A549 (cell line): ENCODE data around the gene HOMER2. TPM values are rescaled to one million over a fixed set of nuclear protein-coding genes. Genes with fewer than 3 reads are reported as not detected.
A peak's percentile ranks its signal among the peaks of the same experiment; 100 is the strongest.

ENCODE experiments used
- ATAC-seq, 2 experiments: fragments of 200-7000 bp in 1 of 2; fragments of >200 bp in 1 of 2; cut with Nextera tagmentation in 1 of 2; cut with Tn5 transposase in 1 of 2; 3 replicates each; pipeline versions ENCODE4 v1.8.0 to v1.9.1; 2018 to 2020; ENCODE audit warnings: mild to moderate bottlenecking in 1 of 2, moderate library complexity in 1 of 2
- CTCF ChIA-PET: fragments of 300-600 bp; sonication (Branson Sonifier 250); formaldehyde crosslinking; extraction: SDS; loops from one replicate; lab custom pipeline; 2021; ENCODE audit warnings: antibody characterized with exemption, inconsistent platforms; lab: Yijun Ruan, JAX
- POLR2A ChIA-PET: fragments of 350-600 bp; formaldehyde crosslinking; extraction: SDS; loops from one replicate; lab custom pipeline; 2021; ENCODE audit warnings: antibody characterized with exemption, inconsistent platforms; lab: Yijun Ruan, JAX
- DNase-seq, 2 experiments: peaks; one replicate each; pipeline versions ENCODE4 v3.0.0 to v3.0.0-alpha.2; 2011 to 2016; ENCODE audit warnings: low read depth in 1 of 2, low spot score in 1 of 2
- FAIRE-seq: peaks from 2 replicates; lab custom pipeline; 2011; peaks lifted over from hg19 to GRCh38; lab: Jason Lieb, UNC
- H3K27ac ChIP-seq, 2 experiments: fragments of >200 bp; sonication (Bioruptor Twin); formaldehyde crosslinking; 3 replicates each; pipeline ENCODE4 v1.5.1; 2016 to 2017
- H3K4me1 ChIP-seq: fragments of >200 bp; sonication (Bioruptor Twin); formaldehyde crosslinking; 3 replicates; pipeline ENCODE4 v1.6.1; 2016
- H3K4me2 ChIP-seq: fragments of >200 bp; sonication (Bioruptor Twin); formaldehyde crosslinking; 3 replicates; pipeline ENCODE4 v1.6.1; 2016
- H3K4me3 ChIP-seq: fragments of >200 bp; sonication (Bioruptor Twin); formaldehyde crosslinking; 3 replicates; pipeline ENCODE4 v1.5.1; 2016
- H3K9me3 ChIP-seq: fragments of >200 bp; sonication (Bioruptor Twin); formaldehyde crosslinking; 3 replicates; pipeline ENCODE4 v1.6.1; 2016
- CEBPB ChIP-seq, 2 experiments: fragments of >200 bp in 1 of 2; sonication (Bioruptor Twin) in 1 of 2; formaldehyde crosslinking in 1 of 2; IDR thresholded peaks; 2 replicates each; pipeline ENCODE4 v1.6.1; 2012 to 2016
- EHF ChIP-seq: fragments of 250-450 bp; sonication (Bioruptor Pico); IDR thresholded peaks from 2 replicates; pipeline ENCODE4 v1.5.0; 2020; ENCODE audit warnings: mild to moderate bottlenecking
- EHMT2 ChIP-seq: fragments of 200-600 bp; sonication (generic); IDR thresholded peaks from 2 replicates; pipeline ENCODE4 v1.6.1; 2016; ENCODE audit warnings: antibody characterized with exemption, low read depth, mild to moderate bottlenecking, moderate library complexity
- FOSB ChIP-seq: fragments of 250-450 bp; sonication (Bioruptor Pico); IDR thresholded peaks from 2 replicates; pipeline ENCODE4 v1.5.0; 2020; ENCODE audit warnings: mild to moderate bottlenecking, moderate library complexity
- FOXS1 ChIP-seq: fragments of 250-450 bp; sonication (Bioruptor Pico); IDR thresholded peaks from 2 replicates; pipeline ENCODE4 v1.5.0; 2020; ENCODE audit warnings: mild to moderate bottlenecking, moderate library complexity
- KDM1A ChIP-seq: fragments of 200-600 bp; sonication (generic); IDR thresholded peaks from 2 replicates; pipeline ENCODE4 v1.6.1; 2016; ENCODE audit warnings: low read depth, mild to moderate bottlenecking
- MAFK ChIP-seq: fragments of 450-650 bp; IDR thresholded peaks from 2 replicates; pipeline ENCODE4 v1.6.1; 2014; ENCODE audit not compliant: partially characterized antibody
- MYC ChIP-seq: IDR thresholded peaks from 2 replicates; pipeline ENCODE4 v1.6.1; 2012; ENCODE audit warnings: mild to moderate bottlenecking, inconsistent platforms, low read length, improper control_type of control experiment, borderline replicate concordance
- POLR2A ChIP-seq: IDR thresholded peaks from 2 replicates; pipeline ENCODE4 v1.6.1; 2012; ENCODE audit warnings: mild to moderate bottlenecking, low read length
- POLR2AphosphoS2 ChIP-seq: conservative IDR thresholded peaks from 2 replicates; pipeline ENCODE4 v1.6.1; 2012; ENCODE audit warnings: low read length, improper control_type of control experiment, inconsistent platforms
- RAD21 ChIP-seq, 2 experiments: fragments of >200 bp in 1 of 2; sonication (Bioruptor Twin) in 1 of 2; formaldehyde crosslinking in 1 of 2; IDR thresholded peaks in 1 of 2; conservative IDR thresholded peaks in 1 of 2; 2 replicates in 1 of 2; 3 replicates in 1 of 2; pipeline ENCODE4 v1.6.1; 2012 to 2018; ENCODE audit warnings: inconsistent platforms in 1 of 2
- SMC3 ChIP-seq: fragments of >200 bp; sonication (Bioruptor Twin); formaldehyde crosslinking; IDR thresholded peaks from 3 replicates; pipeline ENCODE4 v1.6.1; 2018; ENCODE audit warnings: inconsistent platforms
- TFCP2L1 ChIP-seq: fragments of 250-450 bp; sonication (Bioruptor Pico); IDR thresholded peaks from 2 replicates; pipeline ENCODE4 v1.5.0; 2021; ENCODE audit warnings: mild to moderate bottlenecking
- ZC3H11A ChIP-seq: fragments of 450-650 bp; IDR thresholded peaks from 2 replicates; pipeline ENCODE4 v1.6.1; 2014; ENCODE audit warnings: antibody characterized with exemption, mild to moderate bottlenecking
- ZNF302 ChIP-seq: fragments of 250-450 bp; sonication (Bioruptor Pico); IDR thresholded peaks from 2 replicates; pipeline ENCODE4 v1.9.0; 2021; ENCODE audit warnings: inconsistent platforms, mild to moderate bottlenecking, moderate library complexity
- ZSCAN20 ChIP-seq: fragments of 250-450 bp; sonication (Bioruptor Pico); IDR thresholded peaks from 2 replicates; pipeline ENCODE4 v1.8.0; 2022; ENCODE audit warnings: mild to moderate bottlenecking, moderate library complexity
- WGBS: methylation state at CpG from one replicate; pipeline ENCODE4 v1.1.6; 2017; ENCODE audit errors: missing lambda C conversion rate; 5-methylcytosine and 5-hydroxymethylcytosine counted together
- polyA plus RNA-seq, 4 experiments: library from polyadenylated mRNA; depleted of rRNA in 3 of 4; stranded (reverse); fragments of >200 nt; fragmentation: RNase III in 1 of 4; extraction: RNeasy Plus Mini Kit Qiagen cat#74134 plus additional on column Dnase treatment in 1 of 4; gene quantifications; 2 replicates in 3 of 4; 3 replicates in 1 of 4; pipeline ENCODE4 v1.2.3, GENCODE V29; 2011 to 2017
- TF ChIP-seq, protein P1 (sequence below): fragments of 200-600 bp; sonication (generic); IDR thresholded peaks from 2 replicates; pipeline ENCODE4 v1.6.1; 2016; ENCODE audit warnings: antibody characterized with exemption, mild to moderate bottlenecking, moderate library complexity
- TF ChIP-seq, protein P2 (sequence below): IDR thresholded peaks from 2 replicates; pipeline ENCODE4 v1.6.1; 2012
- TF ChIP-seq, protein P3 (sequence below): fragments of 450-650 bp; IDR thresholded peaks from 2 replicates; pipeline ENCODE4 v1.6.1; 2014; ENCODE audit warnings: antibody characterized with exemption
- TF ChIP-seq, protein P4 (sequence below): IDR thresholded peaks from 2 replicates; pipeline ENCODE4 v1.6.1; 2012

The HOMER2 gene
- polyA plus RNA-seq, 2 of the 4 experiments (the other 2 are of a cell fraction): 9.4 to 15.4 TPM

DNA sequence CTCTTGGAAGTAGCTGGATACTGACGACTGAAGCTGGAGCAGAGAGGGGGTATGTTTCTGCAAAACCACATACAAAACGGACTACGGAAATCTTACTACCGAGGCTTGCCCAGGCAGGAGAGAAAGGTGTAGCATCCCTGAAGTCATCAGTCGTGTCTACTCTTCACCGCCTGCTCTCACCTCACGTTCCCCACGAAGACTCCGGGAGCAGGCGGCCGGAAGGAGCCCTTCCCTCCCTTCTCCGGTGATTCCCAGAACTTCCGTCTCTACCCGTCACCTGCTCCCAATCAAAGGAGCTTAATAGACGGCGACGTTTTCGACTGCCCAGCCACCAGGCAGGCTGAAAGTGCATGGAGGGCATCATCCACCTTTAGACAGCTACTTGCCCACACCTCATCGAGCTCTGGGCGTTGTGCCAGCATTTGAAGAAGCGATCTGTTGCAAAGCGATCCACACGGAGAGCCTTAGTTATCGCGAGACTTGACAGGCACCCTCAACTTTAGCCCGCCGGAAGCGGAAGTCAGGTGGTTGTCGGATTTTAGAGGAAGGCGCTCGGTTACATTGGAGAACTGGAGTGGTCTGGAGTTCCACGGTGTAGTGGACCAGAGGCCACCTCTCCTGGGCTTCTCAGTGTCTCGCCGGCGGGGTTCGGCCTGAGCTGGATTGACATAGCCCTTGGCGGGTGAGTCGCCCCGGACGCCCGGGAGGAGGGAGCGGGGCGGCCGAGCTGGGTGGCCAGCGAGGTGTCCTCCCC, 33.3 kb upstream of the HOMER2 start, which contains the start of gene RAMAC (continued):
- TF ChIP-seq, protein P1, sequence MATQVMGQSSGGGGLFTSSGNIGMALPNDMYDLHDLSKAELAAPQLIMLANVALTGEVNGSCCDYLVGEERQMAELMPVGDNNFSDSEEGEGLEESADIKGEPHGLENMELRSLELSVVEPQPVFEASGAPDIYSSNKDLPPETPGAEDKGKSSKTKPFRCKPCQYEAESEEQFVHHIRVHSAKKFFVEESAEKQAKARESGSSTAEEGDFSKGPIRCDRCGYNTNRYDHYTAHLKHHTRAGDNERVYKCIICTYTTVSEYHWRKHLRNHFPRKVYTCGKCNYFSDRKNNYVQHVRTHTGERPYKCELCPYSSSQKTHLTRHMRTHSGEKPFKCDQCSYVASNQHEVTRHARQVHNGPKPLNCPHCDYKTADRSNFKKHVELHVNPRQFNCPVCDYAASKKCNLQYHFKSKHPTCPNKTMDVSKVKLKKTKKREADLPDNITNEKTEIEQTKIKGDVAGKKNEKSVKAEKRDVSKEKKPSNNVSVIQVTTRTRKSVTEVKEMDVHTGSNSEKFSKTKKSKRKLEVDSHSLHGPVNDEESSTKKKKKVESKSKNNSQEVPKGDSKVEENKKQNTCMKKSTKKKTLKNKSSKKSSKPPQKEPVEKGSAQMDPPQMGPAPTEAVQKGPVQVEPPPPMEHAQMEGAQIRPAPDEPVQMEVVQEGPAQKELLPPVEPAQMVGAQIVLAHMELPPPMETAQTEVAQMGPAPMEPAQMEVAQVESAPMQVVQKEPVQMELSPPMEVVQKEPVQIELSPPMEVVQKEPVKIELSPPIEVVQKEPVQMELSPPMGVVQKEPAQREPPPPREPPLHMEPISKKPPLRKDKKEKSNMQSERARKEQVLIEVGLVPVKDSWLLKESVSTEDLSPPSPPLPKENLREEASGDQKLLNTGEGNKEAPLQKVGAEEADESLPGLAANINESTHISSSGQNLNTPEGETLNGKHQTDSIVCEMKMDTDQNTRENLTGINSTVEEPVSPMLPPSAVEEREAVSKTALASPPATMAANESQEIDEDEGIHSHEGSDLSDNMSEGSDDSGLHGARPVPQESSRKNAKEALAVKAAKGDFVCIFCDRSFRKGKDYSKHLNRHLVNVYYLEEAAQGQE: peak; percentile 79
- TF ChIP-seq ZNF302 (peak; percentile 91), KDM1A (no peak), TFCP2L1 (CRISPR knock-in tag) (peak; percentile 88), POLR2A (peak; percentile 45; the same call in 1 of the 2 replicates)
- TF ChIP-seq, all 56 proteins: peak for 24

DNA sequence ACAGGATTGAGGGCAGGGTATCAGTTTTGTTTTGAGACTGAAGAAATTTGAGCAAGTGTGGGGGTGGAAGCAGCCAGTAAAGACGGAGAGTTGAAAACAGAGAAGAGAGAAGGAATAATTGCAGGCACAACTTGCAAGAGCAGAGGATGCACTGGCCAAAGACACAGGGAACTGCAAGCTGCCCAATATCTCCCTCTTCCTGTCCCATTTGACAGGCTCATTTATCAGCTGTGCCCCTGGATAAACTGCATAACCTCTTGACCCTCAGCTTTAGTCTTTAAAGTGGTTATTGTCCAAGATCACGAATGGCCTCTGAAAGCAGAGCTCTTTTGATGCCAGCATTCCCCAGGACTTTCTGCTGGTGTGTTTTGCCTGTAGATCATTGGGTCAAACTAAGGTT, 28.5 kb upstream of the HOMER2 start:
- WGBS: 41% methylated on average over 2 of the region's 2 CpGs
- no peak for FAIRE-seq

More for the DNA sequence above, 28.5 kb upstream of the HOMER2 start:
- TF ChIP-seq CEBPB (IDR thresholded peaks at IDR 0.05) (no peak), SMC3 (no peak), POLR2AphosphoS2 (no peak), FOXS1 (CRISPR knock-in tag) (no peak), EHMT2 (no peak), MAFK (no peak), ZSCAN20 (CRISPR knock-in tag) (no peak), EHF (CRISPR knock-in tag) (no peak), MYC (no peak), FOSB (no peak), ZC3H11A (no peak), RAD21 (conservative IDR thresholded peaks at IDR 0.05 in 1 of 2, IDR thresholded peaks at IDR 0.05 in 1 of 2) (no peak)
- TF ChIP-seq, protein P2, sequence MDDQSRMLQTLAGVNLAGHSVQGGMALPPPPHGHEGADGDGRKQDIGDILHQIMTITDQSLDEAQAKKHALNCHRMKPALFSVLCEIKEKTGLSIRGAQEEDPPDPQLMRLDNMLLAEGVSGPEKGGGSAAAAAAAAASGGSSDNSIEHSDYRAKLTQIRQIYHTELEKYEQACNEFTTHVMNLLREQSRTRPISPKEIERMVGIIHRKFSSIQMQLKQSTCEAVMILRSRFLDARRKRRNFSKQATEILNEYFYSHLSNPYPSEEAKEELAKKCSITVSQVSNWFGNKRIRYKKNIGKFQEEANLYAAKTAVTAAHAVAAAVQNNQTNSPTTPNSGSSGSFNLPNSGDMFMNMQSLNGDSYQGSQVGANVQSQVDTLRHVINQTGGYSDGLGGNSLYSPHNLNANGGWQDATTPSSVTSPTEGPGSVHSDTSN: no peak
- TF ChIP-seq, protein P1: no peak
- TF ChIP-seq, protein P3, sequence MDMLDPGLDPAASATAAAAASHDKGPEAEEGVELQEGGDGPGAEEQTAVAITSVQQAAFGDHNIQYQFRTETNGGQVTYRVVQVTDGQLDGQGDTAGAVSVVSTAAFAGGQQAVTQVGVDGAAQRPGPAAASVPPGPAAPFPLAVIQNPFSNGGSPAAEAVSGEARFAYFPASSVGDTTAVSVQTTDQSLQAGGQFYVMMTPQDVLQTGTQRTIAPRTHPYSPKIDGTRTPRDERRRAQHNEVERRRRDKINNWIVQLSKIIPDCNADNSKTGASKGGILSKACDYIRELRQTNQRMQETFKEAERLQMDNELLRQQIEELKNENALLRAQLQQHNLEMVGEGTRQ: no peak
- TF ChIP-seq, protein P4, sequence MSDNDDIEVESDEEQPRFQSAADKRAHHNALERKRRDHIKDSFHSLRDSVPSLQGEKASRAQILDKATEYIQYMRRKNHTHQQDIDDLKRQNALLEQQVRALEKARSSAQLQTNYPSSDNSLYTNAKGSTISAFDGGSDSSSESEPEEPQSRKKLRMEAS: no peak
- Histone ChIP-seq H3K4me2 (no peak overlapping the region), H3K9me3 (no peaks in the 10 kb centered on the region), H3K27ac (no peak overlapping the region), H3K4me1 (peaks cover 5% of the 10 kb centered on the region; the same call in 2 of the 3 replicates), H3K4me3 (no peak overlapping the region)
- no peak for ATAC-seq
- DNase-seq: no peak
- ChIA-PET CTCF (no interaction called here), POLR2A (no interaction called here)
